IMR-90 (cell line): ENCODE results near the gene SMIM21. TPM values are rescaled to one million over a fixed set of nuclear protein-coding genes. Genes with fewer than 3 reads are reported as not detected.

Experiments
- ATAC-seq: fragments of 200-7000 bp; cut with Tn5 transposase; 2 replicates; pipeline ENCODE4 v1.9.1; 2020; ENCODE audit warnings: low read depth, mild to moderate bottlenecking, moderate library complexity
- BruUV-seq: library from RNA; stranded (reverse); fragments of 400-500 nt; replicated peaks from 2 replicates; lab custom pipeline; 2021; lab: Mats Ljungman, UMichigan
- CTCF ChIA-PET: fragments of 300-600 bp; formaldehyde crosslinking; extraction: SDS; loops from one replicate; lab custom pipeline; 2021; ENCODE audit warnings: antibody characterized with exemption; lab: Yijun Ruan, JAX
- POLR2A ChIA-PET: fragments of 300-600 bp; sonication (Branson Sonifier 250); formaldehyde crosslinking; loops from one replicate; lab custom pipeline; 2022; ENCODE audit warnings: antibody characterized with exemption; ENCODE audit not compliant: unreplicated experiment; lab: Charles Lee
- DNase-seq: peaks from one replicate; pipeline ENCODE4 v3.0.0; 2013
- H2AFZ ChIP-seq: replicated peaks from 2 replicates; pipeline ENCODE3; 2013; ENCODE audit warnings: low read length, mild to moderate bottlenecking; ENCODE audit not compliant: poor library complexity
- H2AK5ac ChIP-seq: 2 replicates; pipeline ENCODE4 v1.6.1; 2013; ENCODE audit warnings: low read depth, low read length, inconsistent platforms
- H2AK9ac ChIP-seq: replicated peaks from 2 replicates; pipeline ENCODE3; 2013; ENCODE audit warnings: mild to moderate bottlenecking, low read depth, low read length, moderate library complexity; ENCODE audit not compliant: poor library complexity
- H2BK120ac ChIP-seq: 2 replicates; pipeline ENCODE4 v1.6.1; 2013; ENCODE audit warnings: low read depth, low read length, inconsistent platforms
- H2BK15ac ChIP-seq: 3 replicates; pipeline ENCODE4 v1.6.1; 2013; ENCODE audit warnings: low read depth, low read length, inconsistent platforms
- H2BK20ac ChIP-seq: 2 replicates; pipeline ENCODE4 v1.6.1; 2013; ENCODE audit warnings: low read depth, mild to moderate bottlenecking, inconsistent platforms, low read length, moderate library complexity
- H2BK5ac ChIP-seq: 2 replicates; pipeline ENCODE4 v1.6.1; 2013; ENCODE audit warnings: mild to moderate bottlenecking, low read depth, low read length, inconsistent platforms; ENCODE audit not compliant: poor library complexity, severe bottlenecking
- H3K14ac ChIP-seq: replicated peaks from 2 replicates; pipeline ENCODE4 v1.6.1; 2013; ENCODE audit warnings: low read depth, low read length, inconsistent platforms
- H3K18ac ChIP-seq: 2 replicates; pipeline ENCODE4 v1.6.1; 2013; ENCODE audit warnings: low read depth, low read length, control low read depth
- H3K23ac ChIP-seq: 2 replicates; pipeline ENCODE4 v1.6.1; 2013; ENCODE audit warnings: low read depth, low read length, inconsistent platforms
- H3K27ac ChIP-seq: 2 replicates; pipeline ENCODE4 v1.5.1; 2013; ENCODE audit warnings: mild to moderate bottlenecking, control low read depth, low read length; ENCODE audit not compliant: insufficient read depth
- H3K27me3 ChIP-seq: 2 replicates; pipeline ENCODE4 v1.6.1; 2013; ENCODE audit warnings: low read length; ENCODE audit not compliant: control insufficient read depth, insufficient read depth
- H3K36me3 ChIP-seq: 2 replicates; pipeline ENCODE4 v1.6.1; 2013; ENCODE audit warnings: low read length, mixed read lengths; ENCODE audit not compliant: control insufficient read depth, insufficient read depth
- H3K4ac ChIP-seq: 2 replicates; pipeline ENCODE4 v1.6.1; 2013; ENCODE audit warnings: low read depth, low read length, inconsistent platforms
- H3K4me1 ChIP-seq: 2 replicates; pipeline ENCODE4 v1.6.1; 2013; ENCODE audit warnings: low read length, mixed read lengths; ENCODE audit not compliant: control insufficient read depth, insufficient read depth
- H3K4me2 ChIP-seq: 2 replicates; pipeline ENCODE4 v1.6.1; 2013; ENCODE audit warnings: low read depth, mild to moderate bottlenecking, control low read depth, low read length, moderate library complexity
- H3K4me3 ChIP-seq: 2 replicates; pipeline ENCODE4 v1.5.1; 2013; ENCODE audit warnings: low read depth, mild to moderate bottlenecking, control low read depth, low read length, moderate library complexity; ENCODE audit not compliant: insufficient read depth
- H3K56ac ChIP-seq: 2 replicates; pipeline ENCODE4 v1.6.1; 2013; ENCODE audit warnings: low read length, inconsistent platforms; ENCODE audit not compliant: insufficient read depth; ENCODE audit errors: extremely low read depth
- H3K79me1 ChIP-seq, 2 experiments: 2 replicates each; pipeline ENCODE4 v1.6.1; 2013; ENCODE audit warnings: low read length in 2 of 2, inconsistent platforms in 1 of 2, low read depth in 1 of 2
- H3K9ac ChIP-seq: 2 replicates; pipeline ENCODE4 v1.6.1; 2013; ENCODE audit warnings: low read depth, low read length, control low read depth
- H3K9me1 ChIP-seq: 2 replicates; pipeline ENCODE4 v1.6.1; 2013; ENCODE audit warnings: low read length, inconsistent platforms; ENCODE audit not compliant: insufficient read depth
- H3K9me3 ChIP-seq: 2 replicates; pipeline ENCODE4 v1.6.1; 2013; ENCODE audit warnings: low read length; ENCODE audit not compliant: control insufficient read depth, insufficient read depth
- H4K20me1 ChIP-seq: 2 replicates; pipeline ENCODE4 v1.6.1; 2013; ENCODE audit warnings: low read length, inconsistent platforms; ENCODE audit not compliant: insufficient read depth
- H4K5ac ChIP-seq: 2 replicates; pipeline ENCODE4 v1.6.1; 2013; ENCODE audit warnings: mild to moderate bottlenecking, low read depth, low read length, control low read depth
- H4K8ac ChIP-seq, 2 experiments: 2 replicates each; pipeline ENCODE4 v1.6.1; 2013; ENCODE audit warnings: low read depth in 2 of 2, low read length in 2 of 2, control low read depth in 1 of 2, inconsistent platforms in 1 of 2
- H4K91ac ChIP-seq: 2 replicates; pipeline ENCODE4 v1.6.1; 2013; ENCODE audit warnings: low read depth, low read length, inconsistent platforms; ENCODE audit not compliant: insufficient read depth
- CEBPB ChIP-seq: IDR thresholded peaks from 2 replicates; pipeline ENCODE4 v1.6.1; 2012; ENCODE audit warnings: low read depth, low read length, improper control_type of control experiment
- CHD1 ChIP-seq: IDR thresholded peaks from 2 replicates; pipeline ENCODE4 v1.6.1; 2012; ENCODE audit warnings: low read depth, low read length, improper control_type of control experiment
- CTCF ChIP-seq: conservative IDR thresholded peaks from 2 replicates; pipeline ENCODE4 v1.5.1; 2012; ENCODE audit warnings: mild to moderate bottlenecking, low read depth, low read length, improper control_type of control experiment
- MAZ ChIP-seq: IDR thresholded peaks from 2 replicates; pipeline ENCODE4 v1.6.1; 2012; ENCODE audit warnings: low read depth, mild to moderate bottlenecking, low read length, improper control_type of control experiment, moderate library complexity, borderline replicate concordance
- MXI1 ChIP-seq: IDR thresholded peaks from 2 replicates; pipeline ENCODE4 v1.6.1; 2012; ENCODE audit warnings: low read depth, mild to moderate bottlenecking, low read length, moderate library complexity, borderline replicate concordance
- RAD21 ChIP-seq: IDR thresholded peaks from 2 replicates; pipeline ENCODE4 v1.6.1; 2012; ENCODE audit warnings: low read length, improper control_type of control experiment
- WGBS, 2 experiments: methylation state at CpG; one replicate each; pipeline versions ENCODE4 v1.1.5 to v1.1.7; 2013; ENCODE audit warnings: missing lambda C conversion rate in 2 of 2; ENCODE audit not compliant: insufficient read length in 1 of 2; ENCODE audit errors: extremely low coverage in 2 of 2; 5-methylcytosine and 5-hydroxymethylcytosine counted together
- dilution Hi-C: fragments of 300-500 bp; cut with HindIII; formaldehyde crosslinking; loops from one replicate; pipeline ENCODE4 v1.14.3; 2018; ENCODE audit warnings: low sequenced_read_pairs; ENCODE audit not compliant: unreplicated experiment
- in situ Hi-C: fragments of 300-500 bp; cut with MboI; formaldehyde crosslinking; loops from 3 replicates; pipeline ENCODE4 v1.14.3; 2019; ENCODE audit warnings: low sequenced_read_pairs, inconsistent platforms, mixed read lengths
- intact Hi-C: fragments of 100-400 bp; cut with micrococcal nuclease; formaldehyde crosslinking; loops from 2 replicates; pipeline ENCODE4 v1.10.0; 2022
- polyA plus RNA-seq, 3 experiments: library from polyadenylated mRNA; depleted of rRNA; stranded (reverse); fragments of >200 nt; gene quantifications; 2 replicates each; pipeline ENCODE4 v1.2.3, GENCODE V29; 2012; ENCODE audit warnings: low replicate concordance in 1 of 3
- total RNA-seq: library from RNA; depleted of rRNA; stranded (reverse); fragments of >200 nt; gene quantifications from 2 replicates; pipeline ENCODE4 v1.2.3, GENCODE V29; 2012

Gene SMIM21
- total and polyA plus RNA-seq, 2 of the 4 experiments (the other 2 are of a cell fraction) = not detected

GRCh38 chr18:75421656-75422055 is 5.8 kb downstream of the SMIM21 start:
- no peaks in the 10 kb centered on the region for H3K79me1 ChIP-seq
- no peak overlapping the region for H2BK120ac ChIP-seq
- H3K23ac ChIP-seq = no peak overlapping the region
- no peak overlapping the region for H4K8ac ChIP-seq
- H4K91ac ChIP-seq = no peak overlapping the region
- H2AK9ac ChIP-seq = no peak overlapping the region
- H3K9me3 ChIP-seq = peaks cover 4% of the 10 kb centered on the region; the same call in 1 of the 2 replicates
- in situ Hi-C loops (no loop called here), intact Hi-C loops (no loop called here), dilution Hi-C loops (no loop called here)
- no peak overlapping the region for H3K4me3 ChIP-seq
- no peak overlapping the region for H3K27ac ChIP-seq
- no peaks in the 10 kb centered on the region for H3K36me3 ChIP-seq
- peaks cover 2% of the 10 kb centered on the region for H3K27me3 ChIP-seq
- H3K18ac ChIP-seq = no peak overlapping the region
- no peak overlapping the region for H3K4ac ChIP-seq
- H4K20me1 ChIP-seq = no peaks in the 10 kb centered on the region
- H3K9me1 ChIP-seq = no peaks in the 10 kb centered on the region
- no TSS peak for BruUV-seq
- no peak overlapping the region for H2AFZ ChIP-seq
- ChIA-PET CTCF (no interaction called here), POLR2A (no interaction called here)
- no peak overlapping the region for H3K4me2 ChIP-seq
- H2BK5ac ChIP-seq = no peak overlapping the region
- no peak overlapping the region for H2AK5ac ChIP-seq
- peak; percentile 57 for DNase-seq
- no peak for ATAC-seq
- H3K56ac ChIP-seq = no peak overlapping the region
- no peak overlapping the region for H3K14ac ChIP-seq
- no peak overlapping the region for H2BK15ac ChIP-seq
- H3K4me1 ChIP-seq = peaks cover 2% of the 10 kb centered on the region
- no CpG with 5 or more reads among the region's 3 CpGs for WGBS, 2 experiments
- H3K9ac ChIP-seq = no peak overlapping the region
- TF ChIP-seq CTCF = no peak
- peak; percentile 68 for TF ChIP-seq CEBPB
- TF ChIP-seq RAD21 = no peak
- TF ChIP-seq CHD1 = no peak
- TF ChIP-seq MAZ = no peak
- no peak for TF ChIP-seq MXI1
- H2BK20ac ChIP-seq = no peak overlapping the region
- no peak overlapping the region for H4K5ac ChIP-seq
